DMS114 treated with DMSO at 0.1 percent for 48 hours (cell line): Measurements from ENCODE around the gene DTNBP1.
A peak's percentile ranks its signal among the peaks of the same experiment; 100 is the strongest.

ENCODE experiments used
- DNase-seq: peaks from one replicate; lab custom pipeline; 2025; ENCODE audit not compliant: unreplicated experiment; lab: John Stamatoyannopoulos, UW

The DTNBP1 gene, protein sequence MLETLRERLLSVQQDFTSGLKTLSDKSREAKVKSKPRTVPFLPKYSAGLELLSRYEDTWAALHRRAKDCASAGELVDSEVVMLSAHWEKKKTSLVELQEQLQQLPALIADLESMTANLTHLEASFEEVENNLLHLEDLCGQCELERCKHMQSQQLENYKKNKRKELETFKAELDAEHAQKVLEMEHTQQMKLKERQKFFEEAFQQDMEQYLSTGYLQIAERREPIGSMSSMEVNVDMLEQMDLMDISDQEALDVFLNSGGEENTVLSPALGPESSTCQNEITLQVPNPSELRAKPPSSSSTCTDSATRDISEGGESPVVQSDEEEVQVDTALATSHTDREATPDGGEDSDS

GRCh38 chr6:15662326-15663129 is at the start of gene DTNBP1:
Gene DTNBP1 (minus strand): TSS chr6:15663028. CDS start chr6:15662869, 159 bp downstream.
- DNase-seq = peak; percentile 81

GRCh38 chr6:15709651-15710269 is 46.9 kb upstream of the DTNBP1 start:
- no peak for DNase-seq

GRCh38 chr6:15708231-15708630 is 45.4 kb upstream of the DTNBP1 start:
- DNase-seq = no peak

- DNase-seq = no peak
Measured at GRCh38 chr6:15705981-15706380, 43.2 kb upstream of the DTNBP1 start.

- no peak for DNase-seq
Measured at GRCh38 chr6:15698471-15698870, 35.6 kb upstream of the DTNBP1 start.

DNA sequence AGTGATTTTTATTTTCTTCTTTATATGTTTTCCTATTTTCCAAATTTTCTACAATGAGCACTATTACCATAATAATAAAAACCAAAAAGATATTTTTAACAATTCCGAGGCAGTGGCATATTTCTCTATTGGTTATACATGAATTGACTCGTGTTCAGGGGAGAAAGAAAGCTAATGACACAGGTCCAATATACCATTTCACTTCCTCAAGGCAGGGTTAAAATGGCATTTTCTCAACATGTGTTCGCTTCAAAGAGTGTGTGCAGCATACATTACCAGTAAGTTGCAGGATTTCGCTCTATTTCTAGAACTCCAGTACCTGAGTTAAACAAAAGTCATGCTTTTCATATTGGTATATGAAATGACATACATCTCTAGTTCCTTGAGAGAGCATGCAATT is 35.1 kb upstream of the DTNBP1 start:
- no peak for DNase-seq

- peak; percentile 95 for DNase-seq
Measured at GRCh38 chr6:15691250-15691869, 28.5 kb upstream of the DTNBP1 start.

- DNase-seq = no peak
Measured at GRCh38 chr6:15690510-15690909, 27.7 kb upstream of the DTNBP1 start.

- DNase-seq = no peak
Measured at GRCh38 chr6:15689586-15690482, 27.0 kb upstream of the DTNBP1 start.

DNA sequence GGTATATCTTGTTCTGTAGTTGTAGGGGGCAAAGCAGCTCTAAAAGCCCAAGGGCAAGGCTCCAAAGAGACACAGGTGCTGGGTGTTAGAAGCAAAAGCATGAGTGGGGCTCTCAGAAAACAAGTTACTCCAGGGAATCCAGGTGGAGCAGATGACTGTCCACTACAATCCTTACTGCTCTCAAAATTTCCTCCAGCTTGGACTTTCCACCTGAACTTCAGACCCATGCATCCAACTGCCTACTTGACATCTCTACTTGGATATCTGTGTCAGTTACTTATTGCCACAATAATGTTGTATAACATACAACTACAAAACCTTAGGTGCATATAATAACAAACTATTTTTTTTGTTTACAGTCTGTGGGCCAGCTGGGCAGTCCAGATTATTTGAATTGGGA is 22.8 kb upstream of the DTNBP1 start:
- DNase-seq = no peak

- DNase-seq = no peak
Measured at GRCh38 chr6:15682965-15683822, 20.4 kb upstream of the DTNBP1 start.

GRCh38 chr6:15681946-15682345 is 19.1 kb upstream of the DTNBP1 start:
- no peak for DNase-seq

DNA sequence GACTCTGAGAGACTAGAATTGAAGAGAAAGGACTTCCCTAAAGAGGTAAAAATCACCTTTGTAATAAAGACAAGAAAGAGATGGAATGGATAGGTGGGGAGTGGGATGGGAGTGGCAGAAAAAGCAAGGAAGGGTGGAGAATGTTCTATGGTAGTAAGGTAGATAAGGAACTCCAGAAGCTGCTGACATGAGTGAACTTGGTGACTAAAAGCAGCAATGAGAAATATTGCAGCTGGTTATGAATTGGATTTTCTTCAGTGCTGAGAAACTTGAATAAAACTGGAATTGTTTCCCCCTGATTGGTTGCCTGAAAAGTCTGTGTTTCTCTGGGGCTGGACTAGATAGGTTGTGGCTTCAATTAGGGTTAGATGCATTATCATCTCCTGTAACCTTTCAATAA is 15.7 kb upstream of the DTNBP1 start:
- DNase-seq = no peak

GRCh38 chr6:15677822-15678221 is 15.0 kb upstream of the DTNBP1 start:
- no peak for DNase-seq

DNA sequence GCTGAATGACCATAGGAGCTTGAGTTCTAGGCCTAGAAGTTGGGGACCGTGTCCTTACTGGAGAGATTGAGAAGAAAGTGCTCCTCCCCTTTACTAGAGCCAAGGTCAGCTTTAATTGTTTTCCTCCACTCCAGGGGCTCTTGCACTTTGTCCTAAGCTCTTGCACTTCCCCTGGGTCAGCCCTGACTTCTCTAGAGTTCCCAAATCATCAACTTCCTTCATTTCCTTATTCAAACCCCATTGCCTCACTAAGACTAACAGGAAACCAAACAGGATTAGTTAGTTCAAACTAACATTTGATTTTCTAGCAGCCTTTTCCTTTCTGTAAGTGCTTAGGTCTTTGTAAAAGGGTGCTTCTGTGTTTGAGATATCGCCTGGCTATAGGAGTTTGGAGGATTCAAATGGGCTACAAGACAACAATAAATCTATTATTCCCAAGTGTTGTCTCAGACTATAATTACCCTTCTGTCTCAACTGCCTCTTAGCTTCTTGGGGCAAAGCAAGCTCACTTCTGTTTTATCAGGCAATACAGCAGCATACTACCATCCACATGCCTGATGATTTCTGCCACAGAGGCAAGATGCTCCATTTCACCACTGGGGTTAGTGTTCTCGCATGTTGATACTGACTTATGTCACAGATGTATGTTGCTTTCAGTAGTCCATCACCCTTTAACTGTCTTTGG is 12.8 kb upstream of the DTNBP1 start:
- no peak for DNase-seq

- DNase-seq = no peak
Measured at GRCh38 chr6:15674690-15675386, 12.0 kb upstream of the DTNBP1 start.

DNA sequence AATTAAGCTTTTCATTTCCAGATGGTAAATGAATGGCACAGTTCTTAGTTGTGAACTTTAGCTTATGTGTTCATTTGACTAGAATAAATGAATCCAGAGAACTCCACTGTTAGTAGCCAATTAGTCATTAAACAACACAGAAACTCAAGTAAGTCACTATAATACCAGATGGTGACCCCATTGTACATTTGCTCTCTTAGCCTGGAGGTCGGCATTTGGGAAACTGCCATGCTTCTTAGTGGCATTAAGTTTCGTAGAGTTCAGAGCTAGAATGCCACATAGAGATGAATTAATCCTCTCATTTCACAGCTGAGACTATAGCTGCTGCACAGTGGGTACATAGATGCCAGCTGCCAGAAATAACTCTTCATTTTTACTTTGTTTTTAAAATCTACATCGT is 10.8 kb upstream of the DTNBP1 start:
- DNase-seq = no peak

GRCh38 chr6:15672818-15673217 is 10.0 kb upstream of the DTNBP1 start:
- no peak for DNase-seq
